DMS153 (cell line): ENCODE data around the gene GAA.

Source experiments
- DNase-seq: peaks from one replicate; lab custom pipeline; 2025; lab: John Stamatoyannopoulos, UW

GAA gene

DNA sequence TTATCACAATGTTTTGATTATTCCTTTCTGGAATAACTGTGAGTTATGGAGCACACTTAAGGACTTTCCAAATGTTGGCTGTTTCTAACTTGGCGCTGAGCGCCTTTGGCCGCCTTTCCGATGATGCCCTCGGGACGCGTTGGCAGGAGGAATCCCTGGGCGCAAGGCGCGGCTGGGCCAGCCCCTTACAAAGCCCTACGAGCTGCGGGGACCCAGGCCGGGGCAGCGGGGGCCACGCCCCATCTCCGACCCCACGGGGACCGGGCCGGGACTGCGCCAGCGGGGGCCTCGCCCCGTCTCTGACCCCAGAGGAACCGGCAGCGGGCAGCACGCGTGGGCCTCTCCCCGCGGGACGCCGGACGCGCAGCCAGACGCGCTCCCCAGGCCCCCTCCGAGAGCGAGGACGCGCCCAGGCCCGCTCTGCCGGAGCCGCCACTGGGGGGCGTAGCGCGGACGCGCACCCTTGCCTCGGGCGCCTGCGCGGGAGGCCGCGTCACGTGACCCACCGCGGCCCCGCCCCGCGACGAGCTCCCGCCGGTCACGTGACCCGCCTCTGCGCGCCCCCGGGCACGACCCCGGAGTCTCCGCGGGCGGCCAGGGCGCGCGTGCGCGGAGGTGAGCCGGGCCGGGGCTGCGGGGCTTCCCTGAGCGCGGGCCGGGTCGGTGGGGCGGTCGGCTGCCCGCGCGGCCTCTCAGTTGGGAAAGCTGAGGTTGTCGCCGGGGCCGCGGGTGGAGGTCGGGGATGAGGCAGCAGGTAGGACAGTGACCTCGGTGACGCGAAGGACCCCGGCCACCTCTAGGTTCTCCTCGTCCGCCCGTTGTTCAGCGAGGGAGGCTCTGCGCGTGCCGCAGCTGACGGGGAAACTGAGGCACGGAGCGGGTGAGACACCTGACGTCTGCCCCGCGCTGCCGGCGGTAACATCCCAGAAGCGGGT, at the start of gene GAA:
Gene GAA, plus strand, starts transcription at position 571 of the 935 bp plus-strand sequence. CDS start 3,006 bp downstream, outside the sequence.
- peak; percentile 58 for DNase-seq

DNA sequence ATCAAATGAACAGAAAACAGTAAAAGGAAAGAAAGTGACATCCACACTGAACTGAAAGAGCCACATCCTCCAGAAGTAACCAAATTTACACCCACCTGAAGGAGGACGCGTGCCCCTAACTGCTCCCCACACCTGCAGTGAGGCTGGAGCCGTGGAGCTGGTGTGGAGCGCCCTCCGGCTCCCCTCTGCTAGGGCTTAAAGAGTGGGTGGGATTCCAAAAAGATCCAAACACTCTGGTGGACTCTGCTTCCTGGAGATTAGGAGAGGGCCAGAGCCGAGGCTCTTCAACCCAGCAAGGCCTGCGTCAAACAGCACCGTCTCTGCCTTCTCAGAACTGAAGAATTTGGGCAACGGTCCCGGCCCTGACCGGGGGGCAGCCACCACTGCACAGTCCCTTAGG, 49.7 kb upstream of the GAA start:
- no peak for DNase-seq

DNA sequence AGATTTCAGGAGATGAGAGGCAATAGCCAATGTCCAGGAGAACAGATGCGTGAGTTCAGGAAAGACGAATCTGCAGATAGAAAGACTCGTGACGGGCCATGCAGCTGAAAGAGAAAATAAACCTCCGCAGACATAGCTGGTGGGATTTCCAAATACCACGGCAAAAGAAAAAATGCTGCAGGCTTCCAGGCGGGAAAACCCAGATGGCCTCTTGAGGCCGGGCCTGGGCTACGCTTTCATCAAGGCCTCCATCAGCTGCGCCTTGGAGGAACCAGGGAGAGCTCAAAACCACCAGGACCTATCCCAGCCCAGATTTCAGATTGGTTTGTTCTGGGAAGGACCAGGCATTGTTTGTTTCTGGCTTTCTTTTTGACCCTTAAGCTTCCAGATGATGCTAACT, 48.3 kb upstream of the GAA start:
- no peak for DNase-seq

DNA sequence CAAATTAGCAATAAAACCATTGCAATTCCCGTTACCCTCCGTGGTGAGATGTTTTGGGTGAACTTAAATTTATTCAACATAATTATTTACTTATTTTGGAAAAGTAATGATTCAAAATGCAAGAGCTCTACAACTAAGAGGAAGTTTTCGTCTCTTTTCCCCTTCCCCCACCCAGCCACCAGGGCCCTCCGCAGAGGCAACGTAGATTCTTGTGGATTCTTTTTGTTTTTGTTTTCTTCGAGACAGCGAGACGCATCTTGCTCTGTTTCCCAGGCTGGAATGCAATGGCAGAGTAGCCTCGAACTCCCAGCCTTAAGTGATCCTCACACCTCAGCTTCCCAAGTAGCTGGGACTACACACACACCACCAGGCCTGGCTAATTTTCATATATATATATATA, 45.8 kb upstream of the GAA start:
- DNase-seq: no peak

DNA sequence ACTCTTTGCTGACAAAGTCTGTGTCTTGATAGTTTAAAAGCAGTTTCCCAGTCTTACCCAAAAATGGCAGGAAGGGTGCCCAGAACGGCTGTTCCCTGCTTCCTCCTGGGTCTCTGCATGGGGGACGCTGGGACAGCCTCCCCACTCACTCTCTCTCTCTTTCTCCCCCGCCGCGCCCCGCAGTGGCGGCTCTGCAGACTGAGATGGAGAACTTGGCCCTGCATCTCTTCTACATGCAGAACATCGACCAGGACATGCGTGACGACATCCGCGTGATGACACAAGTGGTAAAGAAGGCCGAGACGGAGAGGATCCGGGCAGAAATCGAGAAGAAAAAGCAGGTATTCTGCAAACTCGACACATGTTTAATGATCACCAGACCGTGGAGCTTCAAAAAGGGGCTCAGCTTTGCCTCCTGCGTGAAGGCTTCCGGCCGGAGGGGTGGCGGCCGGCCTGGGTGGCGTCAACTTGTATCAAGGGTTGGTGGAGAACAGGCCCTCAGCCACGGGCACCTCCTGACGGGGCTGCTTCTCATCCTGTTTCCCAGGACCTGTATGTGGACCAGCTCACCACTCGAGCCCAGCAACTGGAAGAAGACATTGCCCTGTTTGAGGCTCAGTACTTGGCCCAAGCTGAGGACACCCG, 42.9 kb upstream of the GAA start:
- DNase-seq: no peak

DNA sequence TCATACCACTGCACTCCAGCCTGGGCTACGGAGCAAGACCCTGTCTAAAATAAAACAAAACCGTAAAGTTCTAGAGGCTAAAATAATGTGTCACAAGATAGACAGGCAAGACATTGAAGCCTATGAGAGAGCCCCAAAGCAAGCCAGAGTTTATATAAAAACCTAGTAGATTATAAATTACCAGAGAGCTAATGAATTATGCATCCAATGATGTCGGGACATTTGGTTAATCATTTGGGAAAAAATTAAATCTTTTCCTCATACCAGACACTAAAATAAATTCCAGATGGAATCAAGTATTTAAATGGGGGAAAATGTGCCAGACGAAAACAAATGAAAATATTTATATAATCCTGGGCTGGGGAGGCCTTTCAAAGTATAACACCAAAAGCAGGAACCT, 40.7 kb upstream of the GAA start:
- no peak for DNase-seq

DNA sequence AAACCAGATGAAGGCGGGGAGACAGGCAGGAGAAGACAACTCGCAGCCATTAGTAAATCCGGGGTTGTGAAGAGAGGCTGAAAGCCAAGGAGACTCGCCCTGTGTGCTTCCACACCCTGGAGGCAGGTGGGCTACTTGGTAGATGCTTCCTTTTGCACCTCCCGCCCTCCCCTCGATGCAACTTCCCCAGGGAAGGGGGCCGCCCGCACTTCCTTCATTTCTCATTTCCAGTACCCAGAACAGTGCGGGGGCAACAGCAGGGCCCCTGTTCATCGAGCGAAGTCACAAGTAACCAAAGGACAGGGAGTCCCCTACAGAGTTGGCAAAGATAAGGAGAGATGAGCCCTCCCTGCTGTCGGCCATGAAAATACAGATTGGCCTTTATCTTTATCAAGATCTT, 40.0 kb upstream of the GAA start:
- DNase-seq: no peak

DNA sequence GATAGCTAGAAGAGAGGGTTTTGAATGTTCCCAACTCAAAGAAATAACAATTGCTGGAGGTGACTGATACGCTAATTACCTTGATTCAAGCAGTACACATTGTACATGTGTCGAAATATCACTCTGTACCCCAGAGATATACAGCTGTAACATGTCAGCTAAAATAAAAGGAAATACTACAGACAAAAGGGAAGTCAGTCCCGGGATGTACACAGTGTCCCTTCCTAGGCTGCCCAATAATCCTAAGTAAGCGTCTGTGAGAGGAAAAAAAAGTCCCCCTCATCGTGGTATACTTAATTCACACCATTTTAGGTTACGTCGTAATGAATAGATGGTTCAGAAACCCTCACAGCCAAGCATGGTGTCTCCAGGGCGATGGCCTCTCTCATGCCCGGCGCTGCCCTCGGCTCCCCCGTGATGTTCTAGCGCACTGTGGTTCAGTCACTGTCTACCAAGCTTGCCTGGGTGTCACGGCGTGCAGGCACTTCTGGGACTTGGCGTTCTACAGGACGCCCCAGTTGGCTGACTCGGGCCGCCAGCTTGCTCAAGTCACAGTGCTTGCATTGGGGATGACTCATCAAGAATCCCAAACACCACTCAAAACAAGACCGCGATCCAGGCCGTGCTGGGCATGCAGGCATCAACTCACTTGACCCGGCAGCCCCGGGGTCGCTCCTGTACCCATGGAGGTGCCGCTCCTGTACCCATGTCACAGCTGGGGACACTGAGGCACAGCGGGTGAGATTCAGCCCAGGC, 37.4 kb upstream of the GAA start:
- DNase-seq: no peak

DNA sequence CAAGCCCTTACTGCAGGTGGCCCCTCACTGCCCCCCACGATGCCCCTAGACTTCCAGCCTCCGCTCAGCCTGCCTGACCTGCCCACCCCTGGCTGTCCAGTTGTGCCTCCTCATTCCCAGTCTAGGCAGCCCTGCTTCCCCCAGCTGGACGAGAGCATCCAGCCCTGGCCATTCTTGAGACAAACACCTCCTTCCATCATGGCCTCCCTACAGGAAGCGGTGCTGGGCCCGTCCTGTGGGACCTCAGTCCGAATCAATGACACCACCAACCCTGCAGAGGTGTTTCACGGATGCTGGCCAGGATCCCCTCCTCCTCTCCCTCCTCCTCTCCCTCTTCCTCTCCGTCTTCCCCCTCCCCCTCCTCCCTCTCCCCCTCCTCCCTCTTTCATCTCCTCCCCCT, 36.7 kb upstream of the GAA start:
- DNase-seq: no peak

DNA sequence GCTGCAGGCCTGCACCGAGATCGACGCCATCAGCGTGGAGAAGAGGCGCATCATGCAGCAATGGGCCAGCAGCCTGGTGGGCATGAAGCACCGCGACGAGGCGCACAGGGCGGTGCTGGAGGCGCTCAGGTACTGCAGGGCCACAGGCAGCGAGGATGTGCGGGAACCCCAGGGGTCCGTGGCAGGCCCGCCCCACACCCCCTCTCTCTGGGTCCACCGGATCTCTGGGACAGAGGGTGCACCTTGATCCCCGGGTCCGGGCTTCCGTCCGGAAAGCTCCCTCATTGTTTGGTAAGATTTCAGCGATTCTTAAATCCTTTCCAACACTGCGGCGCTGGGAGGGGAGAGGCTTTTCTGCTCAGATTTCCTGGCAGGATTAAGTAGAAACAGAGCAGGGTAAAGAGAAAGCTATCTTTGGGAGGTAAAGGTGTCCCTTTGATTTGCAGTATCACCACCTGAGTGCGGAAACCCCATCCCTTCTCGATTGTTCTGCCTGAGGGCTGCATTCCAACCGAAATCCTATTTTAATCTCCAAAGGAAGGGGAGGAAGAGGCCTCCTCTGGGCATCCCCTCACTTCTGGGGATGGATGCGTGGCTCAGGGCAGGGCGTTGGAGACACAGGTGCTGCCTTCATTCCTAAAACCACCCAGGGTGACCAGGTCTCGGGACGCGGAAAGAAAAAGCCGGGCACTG, 35.8 kb upstream of the GAA start:
- DNase-seq: no peak

DNA sequence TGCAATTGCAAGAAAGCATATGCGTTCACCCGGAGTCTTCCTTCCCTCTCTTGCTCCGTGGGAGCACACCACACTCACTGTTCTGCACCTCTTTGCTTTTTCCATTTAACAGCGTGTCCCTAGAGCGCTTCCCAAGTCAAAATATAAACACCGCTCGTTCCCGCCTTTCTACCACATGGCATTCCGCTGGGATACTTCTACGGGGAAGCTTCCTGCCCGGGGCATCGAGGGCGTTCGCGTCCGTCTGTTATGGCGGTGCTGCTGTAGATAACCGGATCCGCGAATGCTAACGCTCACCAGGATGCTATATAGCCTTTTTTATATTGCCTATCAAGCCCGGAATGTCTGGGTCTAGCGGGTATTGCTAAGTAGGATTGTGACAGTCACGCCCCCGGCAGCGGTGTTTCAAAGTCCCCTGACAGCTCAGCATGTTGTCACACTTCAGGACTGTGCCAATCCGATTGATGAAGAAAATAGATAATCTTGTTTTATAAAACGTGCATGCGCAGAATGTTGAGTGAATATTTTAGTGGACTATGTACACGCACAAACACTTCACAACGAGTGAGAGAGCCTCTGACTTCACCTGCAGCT, 33.9 kb upstream of the GAA start:
- DNase-seq: no peak

DNA sequence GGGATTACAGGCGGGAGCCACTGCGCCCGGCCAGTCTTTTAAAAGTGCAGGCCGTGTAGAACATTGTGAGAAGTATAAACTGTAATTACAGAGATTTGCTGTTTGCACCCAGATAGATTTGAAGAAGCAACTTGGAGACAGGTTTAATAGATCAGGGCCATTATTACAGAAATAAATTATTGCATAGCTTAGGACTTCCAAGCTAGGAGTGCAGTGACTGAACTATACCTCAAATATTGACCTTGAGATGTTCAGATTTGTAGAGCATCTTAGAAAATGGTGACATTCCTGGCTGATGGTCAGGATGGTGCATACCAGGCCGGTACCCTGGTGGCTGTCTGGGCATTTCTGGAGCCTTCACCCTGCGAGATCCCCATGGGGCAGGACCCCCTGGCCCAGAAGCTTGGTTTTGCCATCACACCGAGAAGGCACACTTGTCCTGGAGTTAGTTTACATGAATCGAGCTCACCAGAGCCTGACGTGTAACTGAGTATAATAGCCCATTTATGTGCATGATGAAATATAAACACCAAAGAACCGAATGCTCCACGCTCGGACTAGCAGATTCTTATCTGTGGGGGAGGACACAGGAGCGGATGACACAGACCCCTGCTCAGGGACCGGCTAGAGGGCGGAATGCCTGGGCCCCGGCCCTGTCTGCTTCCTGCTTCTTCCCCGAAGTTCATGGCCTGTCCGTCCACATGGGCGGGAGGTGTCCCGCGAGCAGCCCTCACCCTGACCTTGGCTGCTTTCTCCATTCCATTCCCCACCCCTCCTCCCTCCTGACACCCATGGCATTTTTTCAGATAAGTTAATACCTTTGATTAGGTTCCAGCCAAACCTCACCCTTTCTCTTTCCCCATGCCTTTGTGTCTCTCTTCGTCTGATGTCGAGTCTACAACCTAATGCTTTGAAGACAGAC, 32.8 kb upstream of the GAA start:
- no peak for DNase-seq

DNA sequence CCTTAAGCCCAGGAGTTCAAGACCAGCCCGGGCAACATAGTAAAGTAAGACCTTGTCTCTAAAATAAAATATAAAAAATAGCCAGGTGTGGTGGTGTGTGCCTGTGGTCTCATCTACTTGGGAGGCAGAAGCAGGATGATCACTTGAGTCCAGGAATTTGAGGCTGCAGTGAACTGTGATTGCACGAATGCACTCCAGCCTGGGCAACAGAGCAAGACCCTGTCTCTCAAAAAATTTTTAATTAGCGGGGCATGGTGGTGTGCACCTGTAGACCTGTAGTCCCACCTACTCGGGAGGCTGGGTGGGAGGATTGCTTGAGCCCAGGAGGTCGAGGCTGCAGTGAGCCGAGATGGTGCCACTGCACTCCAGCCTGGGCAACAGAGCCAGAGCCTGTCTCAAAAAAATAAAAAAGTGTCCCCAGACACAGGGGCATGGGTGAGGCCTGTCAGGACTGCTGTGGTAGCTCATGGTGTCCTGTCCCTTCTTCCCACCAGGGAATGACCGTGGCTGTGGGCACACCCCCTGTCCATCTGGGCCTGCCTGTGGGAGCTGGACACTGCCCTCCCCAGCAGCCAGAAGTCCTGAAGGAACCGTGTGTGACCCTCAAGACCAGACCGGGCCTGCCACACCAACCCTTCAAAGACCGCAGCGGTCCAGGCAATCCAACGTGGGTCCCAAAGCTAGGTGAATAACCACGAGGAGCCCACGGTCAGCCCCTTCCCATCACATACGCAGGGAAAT, 30.8 kb upstream of the GAA start:
- DNase-seq: no peak

DNA sequence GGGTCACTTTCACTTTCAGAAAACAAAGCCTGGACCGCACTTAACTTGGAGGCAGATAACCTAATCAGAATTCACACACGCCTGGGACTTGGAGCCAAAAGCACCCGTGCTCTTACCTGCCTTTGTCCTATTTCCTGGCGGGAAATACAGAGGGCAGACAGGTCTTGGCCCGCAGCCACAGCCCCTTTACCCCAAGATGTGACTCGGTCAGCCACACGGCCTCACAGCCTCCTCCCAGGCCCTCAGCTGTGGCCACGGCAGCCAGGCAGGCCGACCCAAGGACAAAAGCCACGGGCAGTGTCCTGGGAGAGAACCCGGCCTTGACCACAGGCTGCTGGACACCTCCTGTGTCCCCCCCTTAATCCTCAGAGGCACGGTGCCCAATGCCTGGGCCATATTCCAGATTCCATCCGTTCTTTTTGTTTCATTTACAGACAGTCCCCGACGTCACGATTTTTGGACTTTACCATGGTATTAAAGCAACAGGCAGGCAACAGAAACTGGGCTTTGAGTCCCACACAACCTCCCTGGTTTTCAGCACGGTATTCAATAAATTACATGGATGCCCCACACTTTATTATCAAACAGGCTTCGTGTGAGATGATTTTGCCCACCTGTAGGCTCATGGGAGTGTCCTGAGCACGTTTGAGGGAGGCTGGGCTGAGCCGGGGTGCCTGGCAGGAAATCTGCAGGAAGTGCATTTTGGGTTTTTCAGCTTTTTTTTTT, 30.1 kb upstream of the GAA start:
- no peak for DNase-seq

DNA sequence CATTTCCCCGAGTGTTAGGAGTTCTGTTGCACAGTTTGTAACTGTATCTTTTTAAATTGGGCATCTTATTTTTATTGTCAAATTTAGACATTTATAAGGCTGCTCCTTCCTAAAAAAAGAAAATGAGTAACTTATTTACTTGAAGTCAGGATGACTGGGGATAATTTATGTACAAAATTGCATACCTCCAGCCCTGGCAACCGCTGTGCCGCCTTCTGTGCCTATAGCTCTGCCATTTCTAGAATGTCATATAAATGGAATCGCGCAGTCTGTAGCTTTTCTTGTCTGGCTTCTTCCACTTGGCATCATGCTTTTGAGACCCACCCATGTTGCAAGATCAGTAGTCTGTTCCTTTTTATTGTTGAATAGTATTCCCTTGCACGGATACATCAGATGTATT, 29.0 kb upstream of the GAA start:
- no peak for DNase-seq

DNA sequence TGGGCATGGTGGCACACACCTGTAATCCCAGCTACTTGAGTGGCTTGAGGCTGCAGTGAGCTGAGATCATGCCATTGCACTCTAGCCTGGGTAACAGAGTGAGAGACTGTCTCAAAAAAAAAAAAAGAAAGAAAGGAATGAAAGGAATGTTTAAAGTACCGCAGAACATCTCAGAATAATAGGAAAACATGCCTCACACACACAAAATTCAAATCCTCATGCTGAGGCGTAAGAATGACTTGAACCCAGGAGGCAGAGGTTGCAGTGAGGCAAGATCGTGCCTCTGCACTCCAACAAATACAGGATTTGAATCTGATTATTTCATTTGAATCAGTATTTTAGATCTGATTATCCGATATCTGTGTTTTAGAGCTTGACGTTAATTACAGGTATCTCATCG, 21.3 kb upstream of the GAA start:
- DNase-seq: no peak

DNA sequence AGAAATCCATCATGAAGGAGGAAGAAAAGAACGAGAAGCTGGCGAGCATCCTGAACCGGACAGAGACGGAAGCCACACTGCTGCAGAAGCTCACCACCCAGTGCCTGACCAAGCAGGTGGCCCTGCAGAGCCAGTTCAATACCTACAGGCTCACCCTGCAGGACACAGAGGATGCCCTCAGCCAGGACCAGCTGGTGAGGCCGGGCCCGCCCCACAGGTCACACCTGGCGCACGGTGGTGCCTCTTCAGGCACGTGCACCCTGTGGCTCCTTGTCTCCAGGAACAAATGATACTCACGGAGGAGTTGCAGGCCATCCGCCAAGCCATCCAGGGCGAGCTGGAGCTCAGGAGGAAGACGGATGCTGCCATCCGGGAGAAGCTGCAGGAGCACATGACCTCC, 19.8 kb upstream of the GAA start:
- DNase-seq: no peak

DNA sequence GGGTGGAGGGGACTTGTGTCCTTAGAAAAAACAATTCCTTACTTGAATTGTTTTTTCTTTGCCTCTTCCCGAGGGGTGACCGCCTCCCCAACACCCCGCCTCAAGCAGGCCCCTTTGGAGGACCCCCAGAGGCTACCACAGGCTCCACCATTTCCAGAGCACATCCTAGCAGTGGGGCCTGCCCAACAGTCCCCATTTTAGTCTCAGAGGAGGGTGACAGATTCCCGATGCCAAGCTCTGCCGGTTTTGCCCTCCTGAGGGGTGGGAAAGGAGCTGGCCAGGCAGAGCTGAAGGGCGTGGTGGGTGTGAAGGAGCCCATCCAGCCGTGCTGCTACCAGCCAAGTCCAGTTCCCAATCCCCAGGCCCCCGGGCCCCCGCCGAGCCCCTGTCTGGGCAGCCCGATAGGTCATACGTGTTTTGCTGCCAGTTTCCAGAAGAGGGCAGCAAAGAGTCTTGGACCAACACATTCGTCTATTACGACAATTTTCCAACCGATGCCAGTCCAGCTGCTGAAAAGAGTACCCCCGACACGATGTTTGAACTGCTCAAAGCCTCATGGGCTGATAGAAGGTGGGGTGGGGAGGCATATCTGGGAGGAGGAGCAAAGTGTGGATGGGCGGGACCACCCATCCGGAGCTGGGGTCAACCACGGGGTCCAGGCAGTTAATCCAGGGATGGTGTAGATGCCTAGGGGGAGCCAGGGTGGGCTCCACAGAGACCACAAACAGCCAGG, 18.8 kb upstream of the GAA start:
- DNase-seq: peak; percentile 30
